GM12878 (cell line): Measurements from ENCODE around the gene HEXB. TPM values are rescaled to one million over a fixed set of nuclear protein-coding genes. Genes with fewer than 3 reads are reported as not detected.

Source experiments
- ATAC-seq: fragments of 200-7000 bp; cut with Tn5 transposase; 3 replicates; pipeline ENCODE4 v1.9.1; 2020; ENCODE audit warnings: mild to moderate bottlenecking, moderate library complexity
- BruUV-seq: library from RNA; stranded (reverse); fragments of 400-500 nt; replicated peaks from 2 replicates; lab custom pipeline; 2021; lab: Mats Ljungman, UMichigan
- CTCF ChIA-PET: fragments of 300-600 bp; sonication (Branson Sonifier 250); formaldehyde crosslinking; extraction: SDS; loops from one replicate; lab custom pipeline; 2021; ENCODE audit warnings: inconsistent platforms; lab: Yijun Ruan, JAX
- POLR2A ChIA-PET: fragments of 350-600 bp; formaldehyde crosslinking; extraction: SDS; loops from one replicate; lab custom pipeline; 2021; ENCODE audit warnings: inconsistent platforms; lab: Charles Lee
- RAD21 ChIA-PET: fragments of 300-600 bp; sonication (Branson Sonifier 250); formaldehyde crosslinking; loops from one replicate; lab custom pipeline; 2023; ENCODE audit warnings: antibody characterized with exemption; ENCODE audit not compliant: unreplicated experiment; lab: Charles Lee
- SMC1A ChIA-PET: fragments of 300-600 bp; sonication (Branson Sonifier 250); formaldehyde crosslinking; loops from one replicate; lab custom pipeline; 2023; ENCODE audit not compliant: unreplicated experiment, uncharacterized antibody; lab: Charles Lee
- DNase-seq: peaks from one replicate; pipeline ENCODE4 v3.0.0-alpha.2; 2011; ENCODE audit warnings: low read depth, low spot score
- FAIRE-seq: peaks from 3 replicates; lab custom pipeline; 2011; peaks lifted over from hg19 to GRCh38; lab: Jason Lieb, UNC
- H2AFZ ChIP-seq: 2 replicates; pipeline ENCODE4 v1.6.0; 2011; ENCODE audit warnings: low read depth, low read length, control low read depth; ENCODE audit not compliant: control insufficient read depth
- H3K27ac ChIP-seq: 2 replicates; pipeline ENCODE4 v1.5.1; 2011; ENCODE audit warnings: control low read depth; ENCODE audit not compliant: control insufficient read depth, insufficient read depth
- H3K27me3 ChIP-seq, 2 experiments: replicated peaks in 1 of 2; 2 replicates each; pipeline versions ENCODE4 v1.6.0 to v1.6.1; 2011; ENCODE audit warnings: low read length in 1 of 2; ENCODE audit not compliant: control insufficient read depth in 2 of 2, insufficient read depth in 2 of 2
- H3K36me3 ChIP-seq, 2 experiments: 2 replicates each; pipeline ENCODE4 v1.5.1; 2011; ENCODE audit warnings: low read length in 1 of 2; ENCODE audit not compliant: control insufficient read depth in 2 of 2, insufficient read depth in 2 of 2
- H3K4me1 ChIP-seq: 2 replicates; pipeline ENCODE4 v1.6.1; 2011; ENCODE audit warnings: mild to moderate bottlenecking, low read length, moderate library complexity, mixed read lengths; ENCODE audit not compliant: control insufficient read depth, insufficient read depth
- H3K4me2 ChIP-seq: 2 replicates; pipeline ENCODE4 v1.6.0; 2011; ENCODE audit warnings: control low read depth; ENCODE audit not compliant: control insufficient read depth, insufficient read depth
- H3K4me3 ChIP-seq: fragments of 200-600 bp; sonication (generic); 2 replicates; pipeline ENCODE4 v1.5.1; 2016
- H3K79me2 ChIP-seq: 2 replicates; pipeline ENCODE4 v1.6.0; 2011; ENCODE audit warnings: low read length; ENCODE audit not compliant: control insufficient read depth, insufficient read depth
- H3K9ac ChIP-seq: 2 replicates; pipeline ENCODE4 v1.8.0; 2011; ENCODE audit warnings: low read length, control low read depth, mixed read lengths; ENCODE audit not compliant: control insufficient read depth, insufficient read depth
- H3K9me3 ChIP-seq: replicated peaks from 3 replicates; pipeline ENCODE4 v1.5.1; 2011; ENCODE audit warnings: mild to moderate bottlenecking, low read length; ENCODE audit not compliant: control insufficient read depth, insufficient read depth
- H4K20me1 ChIP-seq: 2 replicates; pipeline ENCODE4 v1.6.0; 2011; ENCODE audit not compliant: control insufficient read depth, insufficient read depth
- ASH2L ChIP-seq: fragments of 300-600, 200-600 bp; sonication (generic); IDR thresholded peaks from 2 replicates; pipeline ENCODE4 v1.6.1; 2017; ENCODE audit warnings: low read depth, mild to moderate bottlenecking, borderline replicate concordance
- BCLAF1 ChIP-seq: fragments of 450-650 bp; IDR thresholded peaks from 2 replicates; pipeline ENCODE4 v1.6.1; 2017; ENCODE audit warnings: antibody characterized with exemption, mild to moderate bottlenecking, moderate library complexity
- CHD4 ChIP-seq: fragments of 200-600 bp; sonication (generic); IDR thresholded peaks from 2 replicates; pipeline ENCODE4 v1.6.1; 2016; ENCODE audit warnings: mild to moderate bottlenecking
- EGR1 ChIP-seq, 2 experiments: IDR thresholded peaks; 1 replicate in 1 of 2; 2 replicates in 1 of 2; pipeline ENCODE4 v1.6.1; 2011 to 2012; ENCODE audit warnings: low read depth in 2 of 2, low read length in 2 of 2, borderline replicate concordance in 1 of 2, mild to moderate bottlenecking in 1 of 2, moderate library complexity in 1 of 2
- FOXK2 ChIP-seq: fragments of 450-650 bp; IDR thresholded peaks from 2 replicates; pipeline ENCODE4 v1.6.1; 2017; ENCODE audit warnings: mild to moderate bottlenecking, moderate library complexity
- IKZF2 ChIP-seq, 2 experiments: fragments of 450-650 bp; IDR thresholded peaks; 2 replicates each; pipeline ENCODE4 v1.6.1; 2017; ENCODE audit warnings: mild to moderate bottlenecking in 2 of 2, moderate library complexity in 2 of 2
- IRF5 ChIP-seq: fragments of 450-650 bp; IDR thresholded peaks from 2 replicates; pipeline ENCODE4 v1.6.1; 2017; ENCODE audit warnings: borderline replicate concordance
- KAT2A ChIP-seq: conservative IDR thresholded peaks from 2 replicates; pipeline ENCODE4 v1.6.1; 2011; ENCODE audit warnings: low read depth, low read length; ENCODE audit not compliant: control insufficient read depth
- MEF2A ChIP-seq: IDR thresholded peaks from 2 replicates; pipeline ENCODE4 v1.6.1; 2011; ENCODE audit warnings: low read depth, mild to moderate bottlenecking, low read length, moderate library complexity; ENCODE audit not compliant: insufficient read depth
- MYB ChIP-seq: fragments of 150-350 bp; IDR thresholded peaks from 2 replicates; pipeline ENCODE4 v1.6.1; 2014; ENCODE audit warnings: mild to moderate bottlenecking, low read depth, low read length, borderline replicate concordance
- SMARCA5 ChIP-seq: fragments of 450-650 bp; IDR thresholded peaks from 2 replicates; pipeline ENCODE4 v1.6.1; 2017; ENCODE audit warnings: mild to moderate bottlenecking
- SP1 ChIP-seq: IDR thresholded peaks from one replicate; pipeline ENCODE4 v1.6.1; 2011; ENCODE audit warnings: low read depth, low read length
- SRF ChIP-seq, 2 experiments: IDR thresholded peaks; 2 replicates each; pipeline ENCODE4 v1.6.1; 2011; ENCODE audit warnings: low read depth in 2 of 2, low read length in 2 of 2, mild to moderate bottlenecking in 1 of 2, moderate library complexity in 1 of 2
- ZZZ3 ChIP-seq: IDR thresholded peaks from 2 replicates; pipeline ENCODE4 v1.6.1; 2011; ENCODE audit warnings: low read depth; ENCODE audit not compliant: control insufficient read depth, insufficient read length
- WGBS: methylation state at CpG from one replicate; pipeline ENCODE4 v1.1.6; 2016; ENCODE audit warnings: low lambda C conversion rate; ENCODE audit not compliant: insufficient replicate concordance, insufficient coverage; ENCODE audit errors: missing lambda C conversion rate; 5-methylcytosine and 5-hydroxymethylcytosine counted together
- in situ Hi-C: fragments of 300-500 bp; cut with MboI; formaldehyde crosslinking; loops from 9 replicates; pipeline ENCODE4 v1.14.3; 2018; ENCODE audit warnings: mixed read lengths
- intact Hi-C: fragments of 100-400 bp; cut with micrococcal nuclease; formaldehyde crosslinking; loops from one replicate; pipeline ENCODE4 v1.14.2; 2022; ENCODE audit not compliant: unreplicated experiment
- polyA plus RNA-seq, 11 experiments: library from polyadenylated mRNA; depleted of rRNA in 4 of 11; unstranded in 6 of 11; stranded (reverse) in 5 of 11; fragments of >200 nt; fragmentation: Nextera tagmentation in 4 of 11; fragmentation: Illumina TruSeq in 1 of 11; extraction: Ambion mirVana in 4 of 11; extraction: Trizol in 1 of 11; gene quantifications; 1 replicate in 1 of 11; 2 replicates in 10 of 11; pipeline versions ENCODE4 v1.2.1 to v1.2.3, GENCODE V29; 2011 to 2016; ENCODE audit warnings: inconsistent platforms in 2 of 11, missing spikeins in 2 of 11, low read depth in 1 of 11
- total RNA-seq, 4 experiments: library from RNA; depleted of rRNA in 3 of 4; stranded (reverse); fragments of >200 nt in 3 of 4; fragmentation: Illumina TruSeq in 1 of 4; extraction: Trizol in 1 of 4; gene quantifications; 2 replicates each; pipeline versions ENCODE4 v1.2.1 to v1.2.3, GENCODE V29; 2013 to 2021
- TF ChIP-seq, protein P1 (sequence below): fragments of 450-650 bp; formaldehyde crosslinking; IDR thresholded peaks from 2 replicates; pipeline ENCODE4 v1.5.0; 2022; ENCODE audit warnings: mild to moderate bottlenecking, missing genetic modification characterization

Gene HEXB
- total and polyA plus RNA-seq, 10 of the 15 experiments (the other 5 are each of a cell fraction or from before 2014, with no cell fraction given): 13.5 to 76.0 (median 42.6) TPM

- FAIRE-seq (peak; percentile 59), DNase-seq (peak; percentile 88), ATAC-seq (peak; percentile 85)
- POLR2A ChIA-PET: interaction anchor here (0.9 kb wide), 1 partner anchor 82 kb away, joined by 3 read pairs; the partner anchor contains the start of gene HEXB
- CTCF ChIA-PET: interaction anchor here (0.6 to 1.3 kb wide), 4 partner anchors 8 to 29 kb away, joined by 3 to 4 read pairs (median 4); no protein-coding TSS in a partner anchor
- intact Hi-C loops: loop anchor here (5.0 kb wide), 3 partner anchors 150 to 1490 kb away; no protein-coding TSS in a partner anchor
- H4K20me1 ChIP-seq: no peaks in the 10 kb centered on the region
- H3K79me2 ChIP-seq: peaks cover 38% of the 10 kb centered on the region
- H3K36me3 ChIP-seq: peaks cover 0 to 13% of the 10 kb centered on the region in 2 experiments
- H3K9ac ChIP-seq: peak within 1 kb of the TSS; percentile 86
- H3K4me3 ChIP-seq: peak within 1 kb of the TSS; percentile 94
- RAD21 ChIA-PET: no interaction called here
- H3K4me2 ChIP-seq: peak within 1 kb of the TSS; percentile 75
- H3K9me3 ChIP-seq: no peaks in the 10 kb centered on the region
- WGBS: 1% methylated on average over 54 of the region's 54 CpGs
- H3K27ac ChIP-seq: peak within 1 kb of the TSS; percentile 81
- no TSS peak for BruUV-seq
- peak within 1 kb of the TSS; percentile 86 for H2AFZ ChIP-seq
- no peaks in the 10 kb centered on the region for H3K27me3 ChIP-seq
- H3K4me1 ChIP-seq: peaks cover 9% of the 10 kb centered on the region
- in situ Hi-C loops: no loop called here
- SMC1A ChIA-PET: interaction anchor here (0.9 to 1.6 kb wide), 5 partner anchors 8 to 135 kb away, joined by 3 to 5 read pairs (median 4); no protein-coding TSS in a partner anchor
- peak; percentile 84 for TF ChIP-seq ZZZ3
- TF ChIP-seq CHD4: no peak
- no peak for TF ChIP-seq BCLAF1
- TF ChIP-seq, protein P1, sequence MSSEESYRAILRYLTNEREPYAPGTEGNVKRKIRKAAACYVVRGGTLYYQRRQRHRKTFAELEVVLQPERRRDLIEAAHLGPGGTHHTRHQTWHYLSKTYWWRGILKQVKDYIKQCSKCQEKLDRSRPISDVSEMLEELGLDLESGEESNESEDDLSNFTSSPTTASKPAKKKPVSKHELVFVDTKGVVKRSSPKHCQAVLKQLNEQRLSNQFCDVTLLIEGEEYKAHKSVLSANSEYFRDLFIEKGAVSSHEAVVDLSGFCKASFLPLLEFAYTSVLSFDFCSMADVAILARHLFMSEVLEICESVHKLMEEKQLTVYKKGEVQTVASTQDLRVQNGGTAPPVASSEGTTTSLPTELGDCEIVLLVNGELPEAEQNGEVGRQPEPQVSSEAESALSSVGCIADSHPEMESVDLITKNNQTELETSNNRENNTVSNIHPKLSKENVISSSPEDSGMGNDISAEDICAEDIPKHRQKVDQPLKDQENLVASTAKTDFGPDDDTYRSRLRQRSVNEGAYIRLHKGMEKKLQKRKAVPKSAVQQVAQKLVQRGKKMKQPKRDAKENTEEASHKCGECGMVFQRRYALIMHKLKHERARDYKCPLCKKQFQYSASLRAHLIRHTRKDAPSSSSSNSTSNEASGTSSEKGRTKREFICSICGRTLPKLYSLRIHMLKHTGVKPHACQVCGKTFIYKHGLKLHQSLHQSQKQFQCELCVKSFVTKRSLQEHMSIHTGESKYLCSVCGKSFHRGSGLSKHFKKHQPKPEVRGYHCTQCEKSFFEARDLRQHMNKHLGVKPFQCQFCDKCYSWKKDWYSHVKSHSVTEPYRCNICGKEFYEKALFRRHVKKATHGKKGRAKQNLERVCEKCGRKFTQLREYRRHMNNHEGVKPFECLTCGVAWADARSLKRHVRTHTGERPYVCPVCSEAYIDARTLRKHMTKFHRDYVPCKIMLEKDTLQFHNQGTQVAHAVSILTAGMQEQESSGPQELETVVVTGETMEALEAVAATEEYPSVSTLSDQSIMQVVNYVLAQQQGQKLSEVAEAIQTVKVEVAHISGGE (CRISPR knock-in tag): peak; percentile 97
- TF ChIP-seq EGR1 (IDR thresholded peaks at IDR 0.05; ENCODE audit: borderline replicate concordance in 1 of 2, low read depth in 2 of 2, low read length in 2 of 2): peak; percentile 83 to 86
- TF ChIP-seq ASH2L: peak; percentile 77; the same call in 1 of the 2 replicates
- TF ChIP-seq SRF (IDR thresholded peaks at IDR 0.05; ENCODE audit: low read depth in 2 of 2, low read length in 2 of 2): peak; percentile 42 to 92; a peak in 3 of 4 replicates
- no peak; the same call in 1 of the 2 replicates for TF ChIP-seq FOXK2
- TF ChIP-seq IKZF2 (IDR thresholded peaks at IDR 0.05): no peak; a peak in 1 of 4 replicates
- TF ChIP-seq SP1: peak; percentile 92
- TF ChIP-seq IRF5: no peak
- no peak for TF ChIP-seq MYB
- TF ChIP-seq SMARCA5: no peak; the same call in 1 of the 2 replicates
- 0 out of 2 replicates have a peak, but pooled peaks have one; percentile 40 for TF ChIP-seq MEF2A
- no peak for TF ChIP-seq KAT2A
Measured at GRCh38 chr5:74766849-74767578, 82.0 kb downstream of the HEXB start, which contains the start of the genes GFM2 and NSA2. Gene GFM2, minus strand, starts transcription at chr5:74767117. Its CDS starts 3,375 bp downstream, at chr5:74763742. Gene NSA2, plus strand, starts transcription at chr5:74767249. Its CDS starts 112 bp downstream, at chr5:74767361.
